CD4-positive, alpha-beta T cell treated with Interleukin-1 beta for 1 hour (primary cell): Measurements from ENCODE around the gene ESPN.
A peak's percentile ranks its signal among the peaks of the same experiment; 100 is the strongest.
"Not testable (repeated sequence)": the region's sequence is repeated elsewhere in the genome, so short reads cannot be mapped to it uniquely, and the experiment has no call there.

Experiments
- DNase-seq, 2 donors: peaks; one replicate each; pipeline ENCODE4 v3.0.0-alpha.2; 2020 to 2022

Gene ESPN

DNA sequence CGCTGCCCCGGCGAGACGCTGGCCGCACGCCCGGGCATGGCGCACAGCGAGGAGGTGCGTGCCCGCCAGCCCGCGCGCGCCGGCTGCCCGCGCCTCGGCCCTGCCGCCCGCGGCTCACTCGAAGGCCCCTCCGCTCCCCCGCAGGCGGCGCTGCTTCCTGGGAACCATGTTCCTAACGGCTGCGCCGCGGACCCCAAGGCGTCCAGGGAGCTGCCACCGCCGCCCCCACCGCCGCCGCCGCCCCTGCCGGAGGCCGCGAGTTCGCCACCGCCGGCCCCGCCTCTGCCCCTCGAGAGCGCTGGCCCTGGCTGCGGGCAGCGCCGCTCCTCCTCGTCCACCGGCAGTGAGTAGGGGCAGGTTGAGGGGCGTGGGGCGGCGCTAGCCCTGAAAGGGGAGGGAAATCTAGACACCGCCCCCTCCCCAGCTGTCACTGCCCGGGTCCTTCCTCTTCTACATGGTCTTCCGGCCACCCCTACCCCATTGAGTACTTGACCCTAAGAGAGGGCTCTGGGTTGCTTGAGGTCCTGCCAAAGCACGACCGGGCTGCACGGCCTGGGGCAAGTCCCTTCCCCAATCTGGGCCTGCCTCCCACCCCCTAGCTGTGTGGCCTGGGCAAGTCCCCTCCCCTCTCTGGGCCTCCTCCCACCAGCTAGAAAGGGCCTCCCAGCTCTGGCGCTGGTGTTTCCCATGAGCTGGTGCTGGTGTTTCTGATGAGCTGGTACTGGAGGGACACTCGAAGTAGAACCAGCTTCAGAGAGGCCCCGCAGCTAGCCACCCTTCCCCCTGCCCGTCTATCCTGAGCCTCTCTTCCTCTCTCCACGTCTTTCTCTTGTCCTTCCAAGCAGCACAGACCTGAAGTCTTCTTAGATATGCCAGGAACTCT lies 24.4 kb downstream of the ESPN start:
- DNase-seq, result no peak

DNA sequence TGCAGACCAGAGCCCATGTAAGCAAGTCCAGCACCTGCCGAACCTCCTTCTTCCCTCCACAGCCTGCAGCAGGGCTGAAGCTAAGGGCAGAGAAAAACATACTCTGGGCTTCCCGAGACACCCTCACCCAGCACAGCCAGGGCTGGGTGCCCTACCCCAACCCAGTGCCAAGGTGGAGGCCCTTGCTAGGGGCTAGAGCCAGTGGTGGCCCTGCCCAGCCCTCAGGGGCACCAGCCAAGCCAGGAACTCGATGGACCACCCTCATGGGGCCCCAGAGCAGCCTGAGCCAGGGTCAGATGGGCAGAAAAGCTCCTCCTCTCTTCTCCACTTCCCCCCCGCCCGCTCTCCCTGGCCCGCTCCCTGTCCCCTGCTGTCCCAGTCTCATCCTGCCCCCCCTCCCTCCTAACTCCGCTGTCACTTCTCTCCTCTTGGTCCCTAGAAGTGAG lies 25.5 kb downstream of the ESPN start:
- DNase-seq, result no peak

DNA sequence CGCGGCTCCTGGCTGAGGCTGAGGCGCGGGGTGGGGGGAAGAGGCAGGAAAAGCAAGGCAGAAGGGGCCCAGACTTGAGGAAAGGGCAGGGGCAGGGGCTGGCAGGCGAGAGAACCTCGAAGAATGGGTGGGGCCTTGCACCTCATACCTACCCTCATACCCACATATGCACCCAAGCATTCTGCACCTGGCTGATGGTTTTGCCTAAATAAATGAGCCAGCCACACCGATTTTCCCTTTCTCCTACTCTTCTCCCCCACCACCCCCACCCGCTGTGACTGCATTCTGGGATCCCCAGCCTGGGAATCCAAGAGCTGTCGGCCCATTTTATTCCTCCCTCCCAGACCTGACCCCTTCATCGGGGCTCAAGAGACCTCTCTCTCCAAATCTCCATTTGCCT lies 25.9 kb downstream of the ESPN start:
- DNase-seq, result not testable (repeated sequence)

DNA sequence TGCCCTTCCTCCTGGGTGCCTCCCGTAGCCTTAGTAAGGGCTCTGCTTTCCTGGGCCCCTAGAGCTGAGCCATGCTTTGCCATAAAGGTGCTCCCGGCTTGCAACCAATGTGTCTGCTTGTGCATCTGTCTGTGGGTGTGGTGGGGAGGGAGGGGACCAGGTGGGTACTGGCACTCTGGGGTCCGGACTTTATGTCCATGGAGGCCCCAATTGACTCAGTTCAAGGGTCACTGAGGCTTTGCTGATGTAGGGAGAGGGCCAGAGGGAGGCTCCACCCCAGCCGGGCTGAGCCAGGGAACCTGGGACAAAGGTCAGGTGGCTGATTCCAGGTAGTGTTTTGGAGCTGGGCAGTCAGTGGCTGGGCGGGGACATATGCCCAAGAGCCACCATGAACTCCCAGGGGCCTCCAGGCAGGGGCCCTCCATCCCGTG lies 26.4 kb downstream of the ESPN start:
- no peak for DNase-seq

DNA sequence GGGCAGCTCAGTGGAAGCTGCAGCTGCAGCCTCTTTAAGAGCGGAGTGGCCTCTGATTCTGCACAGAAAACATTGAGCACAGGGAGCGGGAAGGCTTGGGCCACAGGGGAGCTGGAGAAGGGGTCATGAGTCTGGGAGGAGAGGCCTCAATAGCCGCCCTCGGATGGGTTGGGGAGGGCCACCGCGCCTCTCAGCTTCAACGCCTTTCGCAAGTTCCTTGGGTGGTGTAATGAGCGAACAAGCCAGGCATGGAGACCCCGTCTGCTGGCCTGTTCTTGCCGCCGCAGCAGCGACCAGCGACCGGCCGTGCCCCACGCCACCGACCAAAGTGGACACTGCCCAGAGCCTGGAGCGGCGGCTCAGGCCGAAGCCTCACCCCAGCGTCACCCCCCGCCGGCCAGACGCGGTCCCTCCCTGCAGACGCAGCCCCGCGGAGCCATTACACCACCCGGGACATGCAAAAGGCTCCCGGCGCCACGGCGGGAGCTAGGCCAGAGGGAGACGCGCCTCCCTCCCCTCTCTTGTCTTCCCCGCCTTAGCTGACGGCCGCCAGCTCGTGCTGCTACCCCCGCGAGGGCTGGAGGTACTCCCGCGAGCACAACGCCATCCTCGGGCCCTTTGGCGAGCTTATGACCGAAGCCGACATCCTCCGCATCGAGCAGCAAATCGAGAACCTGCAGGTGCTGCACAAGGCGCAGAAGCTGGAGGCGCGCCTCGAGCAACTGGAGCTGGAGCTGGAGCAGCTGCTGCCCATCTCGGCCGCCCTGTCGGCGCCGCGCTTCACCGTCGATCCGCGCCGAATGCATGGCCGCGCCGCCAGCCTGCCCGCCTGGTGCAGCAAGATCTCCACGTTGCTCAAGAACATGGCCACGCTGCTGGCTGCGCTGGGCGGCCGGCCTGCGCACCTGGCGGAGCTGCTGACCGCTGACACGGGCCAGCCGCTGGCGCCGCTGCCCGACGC lies 29.6 kb downstream of the ESPN start:
- DNase-seq, result not testable (repeated sequence)

DNA sequence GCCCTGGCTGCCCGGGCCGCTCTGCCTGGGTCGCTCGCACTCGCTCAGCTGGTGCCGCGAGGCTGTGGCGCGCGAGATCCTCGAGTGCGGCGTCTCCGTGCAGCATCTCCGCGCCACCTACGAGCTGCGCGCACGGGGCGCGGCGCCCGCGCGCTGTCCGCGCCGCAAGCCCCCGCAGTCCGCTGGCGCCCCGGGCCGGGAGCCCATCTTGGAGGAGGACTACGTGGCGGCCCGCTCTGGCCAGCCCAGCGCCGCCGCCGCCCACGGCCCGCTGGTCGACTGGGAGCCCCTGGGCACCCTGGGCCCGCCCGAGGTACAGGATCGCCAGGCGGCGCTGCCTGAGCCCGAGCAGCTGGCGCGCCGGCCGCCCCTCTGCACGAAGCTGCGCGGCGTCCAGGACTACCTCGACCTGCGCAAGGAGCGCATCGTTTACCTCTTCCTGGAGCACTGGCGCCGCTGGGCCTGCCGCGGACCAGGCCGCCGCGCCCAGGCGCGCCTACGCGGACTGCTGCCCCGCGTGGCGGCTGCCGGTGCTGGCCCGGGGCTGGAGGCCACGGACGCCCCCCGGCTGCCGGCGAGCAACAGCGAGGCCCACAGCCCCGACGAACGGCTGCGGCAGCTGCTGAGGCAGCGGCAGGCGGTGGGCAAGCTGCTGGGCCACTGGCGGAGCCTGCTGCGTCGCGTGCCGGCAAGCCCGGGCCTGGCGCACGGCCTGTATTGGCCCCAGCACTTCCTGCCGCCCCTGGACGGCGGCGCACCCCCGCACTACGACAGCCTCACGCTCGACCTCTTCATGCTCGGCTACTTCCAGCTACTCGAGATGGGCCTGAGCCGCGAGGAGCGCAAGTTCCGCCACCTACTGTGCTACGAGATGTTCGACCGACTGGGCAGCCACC lies 30.5 kb downstream of the ESPN start:
- DNase-seq, result peak; percentile 30 to 51

DNA sequence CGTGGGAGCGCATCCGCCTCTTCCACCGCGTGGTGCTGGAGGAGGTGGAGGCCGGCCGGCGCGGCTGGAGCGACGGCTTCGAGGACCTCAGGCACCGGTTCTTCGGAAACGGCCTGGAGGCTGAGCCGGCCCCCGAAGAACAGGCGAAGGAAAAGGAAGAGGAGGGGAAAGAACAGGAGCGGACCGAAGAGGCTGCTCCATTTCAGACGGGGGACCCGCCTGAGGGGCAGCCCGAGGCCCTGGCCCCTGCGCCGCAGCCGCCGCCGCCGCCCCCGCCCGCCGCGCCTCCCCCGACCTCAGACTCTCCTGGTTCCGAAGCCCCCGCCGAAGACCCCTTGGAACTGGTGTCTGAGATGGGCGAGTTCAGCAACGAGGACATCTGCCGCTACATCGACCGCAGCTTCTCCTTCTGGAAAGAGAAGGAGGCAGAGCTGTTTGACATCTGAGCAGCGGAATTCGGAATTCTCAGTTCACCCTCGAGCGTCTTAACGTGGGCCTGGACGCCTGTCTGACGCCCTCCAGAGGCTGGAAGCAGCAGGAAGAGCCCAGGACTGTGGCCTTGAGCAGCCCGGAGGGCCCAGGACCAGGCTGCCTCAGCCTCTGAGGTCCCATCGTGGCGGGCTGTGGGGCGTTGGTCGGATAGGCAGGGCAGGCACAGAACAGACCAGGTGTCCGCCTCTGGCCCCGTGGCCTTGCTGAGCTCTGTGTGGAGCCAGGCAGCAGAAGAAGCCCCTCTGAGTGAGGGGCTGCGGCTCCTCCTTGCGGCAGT lies 31.4 kb downstream of the ESPN start:
- DNase-seq, result not testable (repeated sequence)

DNA sequence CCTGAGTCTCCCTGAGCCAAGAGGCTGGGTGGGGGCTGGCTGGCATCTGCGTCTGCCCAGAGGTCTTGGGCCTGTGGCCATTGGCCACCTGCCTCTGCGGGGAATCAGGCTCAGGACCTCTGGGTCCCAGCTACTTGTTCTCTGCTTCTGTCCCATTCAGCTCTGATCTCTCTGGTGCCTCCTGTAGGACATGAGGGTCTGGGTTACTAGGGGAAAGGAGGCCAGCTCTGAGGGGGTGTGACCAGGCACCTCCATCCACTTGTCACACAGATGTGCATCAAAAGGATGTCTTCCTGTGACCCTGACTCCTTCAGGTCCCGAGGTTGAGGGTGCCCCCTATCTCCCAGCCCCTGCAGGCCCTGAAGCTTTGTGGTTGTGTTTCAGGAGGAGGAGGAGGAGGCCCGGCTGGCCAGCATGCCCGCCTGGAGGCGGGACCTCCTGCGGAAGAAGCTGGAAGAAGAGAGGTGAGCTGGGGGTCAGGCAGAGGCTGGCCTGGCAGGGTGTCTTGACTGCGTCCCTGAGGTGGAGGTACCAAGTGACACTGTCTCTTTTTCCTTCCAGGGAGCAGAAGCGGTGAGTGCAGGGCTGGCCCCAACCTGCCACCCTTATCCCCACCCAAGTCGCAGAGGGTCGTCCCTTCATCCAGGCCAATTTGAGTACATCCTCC lies 32.4 kb downstream of the ESPN start:
- no peak for DNase-seq

DNA sequence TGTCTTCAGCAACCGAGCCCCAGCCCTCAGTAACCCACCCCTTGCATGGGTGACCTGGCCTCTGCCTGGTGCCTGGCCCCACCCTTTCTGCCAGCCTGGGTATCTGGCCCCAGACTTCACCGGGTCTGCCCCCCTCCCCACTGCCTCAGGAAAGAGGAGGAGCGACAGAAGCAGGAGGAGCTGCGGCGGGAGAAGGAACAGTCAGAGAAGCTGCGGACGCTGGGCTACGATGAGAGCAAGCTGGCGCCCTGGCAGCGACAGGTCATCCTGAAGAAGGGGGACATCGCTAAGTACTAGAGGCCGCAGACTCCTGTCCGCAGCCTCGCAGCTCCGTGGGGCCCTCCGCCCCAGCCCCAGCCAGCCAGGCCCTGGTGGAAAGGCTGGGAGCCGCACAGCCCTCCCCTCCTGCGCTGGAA lies 35.3 kb downstream of the ESPN start:
- peak; percentile 67 to 71 for DNase-seq

DNA sequence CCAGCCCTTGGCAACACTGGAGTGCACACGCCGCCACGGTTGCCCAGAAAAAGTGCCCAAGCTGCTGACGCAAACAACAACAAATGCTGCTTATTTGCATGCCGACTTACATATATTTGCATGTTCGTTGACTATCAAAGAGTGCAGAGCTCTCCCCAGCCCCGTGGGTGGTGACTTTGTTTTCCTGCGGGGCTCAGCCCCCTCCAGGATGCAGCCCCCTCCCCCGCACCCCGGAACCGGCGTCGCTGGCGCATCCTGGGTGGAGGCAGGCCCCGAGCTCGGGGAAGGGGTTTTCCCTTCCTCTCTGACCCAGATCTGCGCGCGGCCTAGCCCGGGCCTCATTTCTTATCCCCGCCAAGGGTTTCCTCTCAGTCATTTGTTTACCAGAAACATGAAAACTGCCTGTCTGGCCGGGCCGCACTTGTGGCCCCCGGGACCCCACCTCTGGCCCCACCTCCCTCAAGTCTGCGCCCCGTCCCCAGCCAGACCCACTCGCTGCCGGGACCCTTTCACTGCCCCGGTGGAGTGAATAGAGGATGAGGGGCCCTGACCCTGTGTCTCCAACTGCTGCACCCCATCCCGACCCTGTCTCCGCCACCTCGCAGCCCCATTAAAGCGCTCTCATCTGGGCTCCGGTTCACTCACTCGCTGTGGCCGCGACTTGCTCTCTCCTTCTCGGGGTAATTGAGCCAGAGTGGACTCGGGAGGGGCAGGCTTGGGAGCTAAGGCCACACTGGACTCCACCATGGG lies 35.9 kb downstream of the ESPN start:
- peak; percentile 90 to 93 for DNase-seq

DNA sequence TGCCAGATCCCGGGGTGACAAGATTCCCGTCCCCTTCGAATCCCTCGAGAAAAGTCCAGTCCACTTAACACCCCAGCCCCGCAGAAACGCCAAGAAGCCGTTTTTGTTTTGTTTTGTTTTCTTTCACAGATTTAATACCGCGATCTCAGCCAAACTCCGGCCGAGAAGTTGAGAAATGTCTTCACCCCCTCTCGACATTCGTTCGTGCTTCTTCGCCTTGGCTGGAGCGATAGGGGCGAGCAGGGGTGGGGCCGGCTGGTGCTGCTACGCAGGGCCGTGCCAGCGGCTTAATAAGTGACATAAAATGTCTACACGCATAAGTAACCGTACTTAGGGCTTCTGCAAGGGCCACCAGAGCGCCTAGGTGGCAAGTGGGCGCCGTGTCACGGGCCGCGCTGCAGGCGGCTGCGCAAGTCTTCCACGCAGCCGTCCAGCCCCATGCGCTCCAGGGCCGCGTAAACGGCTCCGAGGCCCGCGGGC lies 36.5 kb downstream of the ESPN start:
- no peak for DNase-seq

DNA sequence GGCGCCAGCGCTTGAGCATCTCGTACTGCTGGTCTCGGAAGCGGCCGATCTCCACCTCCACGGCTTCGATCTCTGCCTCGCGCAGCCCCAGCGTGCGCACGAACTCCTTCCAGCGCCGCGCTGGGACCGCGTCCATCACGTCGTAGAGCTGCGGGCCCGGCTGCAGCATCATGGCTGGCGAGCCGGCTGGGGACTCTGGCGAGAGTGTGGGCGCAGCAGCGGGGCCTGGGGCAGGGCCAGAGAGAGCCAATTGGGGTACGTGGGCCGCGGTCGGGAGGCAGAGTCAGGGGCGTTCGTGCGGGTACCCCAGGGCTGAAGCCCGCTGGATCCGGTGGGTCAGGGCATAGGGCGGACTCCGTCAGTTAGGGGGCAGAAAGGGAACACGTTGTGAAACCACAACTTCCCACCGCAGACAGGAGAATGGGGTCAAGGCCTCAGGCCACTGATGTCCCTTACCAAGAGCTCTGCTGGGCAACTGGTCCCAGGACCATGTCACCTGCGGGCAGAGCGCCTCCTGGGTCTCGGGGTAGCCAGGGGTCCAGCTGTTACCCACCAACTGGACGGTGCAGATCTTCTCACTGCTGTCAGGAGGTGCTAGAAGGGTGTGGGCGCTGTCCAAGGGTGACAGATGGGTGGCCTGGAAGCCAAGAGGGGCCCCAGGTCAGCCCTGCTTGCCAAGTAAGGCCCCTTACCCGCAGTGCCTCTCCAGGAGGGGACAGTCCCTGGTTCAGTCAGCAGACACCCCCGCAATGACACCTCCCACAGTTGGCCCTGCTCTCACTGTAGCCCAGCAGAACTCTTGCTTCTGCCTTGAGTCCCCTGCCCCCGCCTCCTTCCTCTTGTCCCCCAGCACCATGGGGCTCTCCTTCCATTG lies 37.2 kb downstream of the ESPN start:
- no peak for DNase-seq

DNA sequence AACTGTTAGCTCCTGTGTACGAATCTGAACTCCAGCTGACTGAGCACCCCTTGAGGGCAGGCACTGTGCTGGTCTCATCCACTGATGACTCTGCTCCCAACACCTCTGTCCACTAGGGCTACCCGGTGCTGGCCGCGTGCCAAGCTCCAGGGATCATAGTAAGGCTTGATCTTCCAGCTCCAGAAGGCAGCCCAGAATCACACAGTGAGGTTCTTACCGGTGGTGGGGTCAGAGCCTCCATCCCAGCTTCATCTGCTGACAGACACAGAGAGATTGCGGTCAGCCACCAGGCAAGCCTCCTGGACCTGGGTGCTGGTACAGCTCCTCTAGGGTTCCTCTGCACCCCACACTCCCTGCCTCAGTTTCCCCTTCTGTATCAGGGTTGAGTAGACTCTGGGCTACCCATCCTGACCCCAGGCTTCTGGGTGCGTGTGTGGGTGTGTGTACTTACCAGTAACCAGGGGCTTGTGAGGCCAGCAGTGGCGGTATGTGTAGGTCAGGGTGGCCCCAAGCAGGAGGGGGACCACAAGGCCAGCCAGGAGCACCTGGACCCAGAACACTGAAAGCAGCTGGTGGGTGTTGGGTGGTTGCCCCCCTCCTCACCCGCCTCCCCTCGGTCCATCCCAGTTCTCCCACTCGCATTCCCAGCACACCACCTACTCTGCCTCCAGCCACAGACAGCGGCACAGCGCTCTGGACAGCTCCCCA lies 38.0 kb downstream of the ESPN start:
- DNase-seq, result no peak

DNA sequence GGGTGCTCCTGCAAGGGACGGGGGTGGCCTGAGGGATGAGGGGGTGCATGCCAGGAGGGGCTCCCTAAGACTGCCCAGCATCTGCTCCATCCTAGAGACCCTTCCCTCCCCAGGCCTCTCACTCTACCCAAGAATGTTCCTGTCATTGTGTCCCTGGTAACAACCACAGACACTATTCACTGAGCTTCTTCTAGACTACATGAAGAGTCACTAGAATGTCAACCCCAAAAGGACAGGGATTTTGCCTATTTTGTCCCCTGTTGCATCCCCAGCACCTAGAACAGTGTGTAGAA lies 38.5 kb downstream of the ESPN start:
- DNase-seq, result no peak

DNA sequence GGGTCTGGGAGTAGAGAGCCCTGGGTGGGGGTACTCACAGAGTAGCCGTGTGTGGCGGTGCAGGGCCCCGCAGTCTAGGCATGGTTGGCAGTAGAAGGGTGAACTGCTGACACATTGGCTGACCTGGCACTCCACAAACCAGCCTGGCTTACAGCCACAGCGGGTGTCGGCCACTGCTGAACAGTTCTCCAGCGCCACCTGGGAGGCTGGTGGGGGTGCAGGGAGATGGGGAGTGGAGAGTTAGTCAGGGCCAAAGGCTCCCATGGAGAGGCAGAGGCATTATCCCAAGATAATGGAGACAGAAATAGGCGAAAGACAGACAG lies 39.9 kb downstream of the ESPN start:
- peak; percentile 35 to 60 for DNase-seq

DNA sequence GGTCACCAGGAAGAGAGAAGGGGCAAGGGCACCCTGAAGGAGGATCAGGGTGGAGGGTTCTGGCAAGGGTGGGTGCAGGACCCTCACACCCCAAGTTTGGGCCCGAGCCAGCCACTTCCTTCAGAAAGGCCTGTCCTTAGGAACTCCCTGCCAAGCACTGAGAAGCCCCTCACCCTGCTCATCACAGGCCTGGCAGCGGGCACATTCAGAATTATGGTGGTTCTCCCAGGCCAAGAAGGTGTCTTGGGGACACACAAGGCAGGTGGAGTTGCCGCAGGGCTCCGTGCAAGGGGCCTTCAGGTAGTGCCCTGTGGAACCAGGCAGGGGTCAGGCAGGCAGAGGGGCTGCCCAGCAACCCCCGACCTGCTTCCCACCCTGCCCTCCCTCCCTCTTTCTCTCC lies 40.3 kb downstream of the ESPN start:
- no peak for DNase-seq

DNA sequence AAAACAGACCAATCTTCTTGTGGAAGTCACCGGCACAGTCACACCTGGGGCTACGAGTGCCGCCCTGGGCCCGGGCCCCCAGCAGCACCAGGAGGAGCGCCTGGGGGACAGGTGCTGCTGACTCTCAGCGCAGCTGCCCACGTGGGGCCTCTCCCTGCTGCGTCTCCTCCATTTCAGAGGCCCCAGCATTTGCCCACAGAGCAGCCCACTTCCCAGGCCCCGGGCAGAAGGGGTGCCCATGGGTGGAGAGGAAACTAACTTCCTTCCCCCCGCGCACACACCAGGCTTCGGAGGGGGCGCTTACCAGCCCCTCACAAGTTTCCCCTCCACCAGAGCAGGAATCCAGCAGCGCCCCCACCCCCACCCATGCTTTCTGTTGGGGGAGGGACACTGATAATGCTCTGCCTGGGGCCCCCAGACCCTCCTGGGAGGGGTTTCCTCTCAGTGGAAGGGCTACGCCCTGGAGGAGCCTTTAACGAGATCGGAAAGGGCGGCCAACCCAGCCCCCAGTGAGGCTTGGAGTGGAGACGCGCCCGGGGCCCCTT lies 41.0 kb downstream of the ESPN start:
- peak; percentile 37 to 52 for DNase-seq

DNA sequence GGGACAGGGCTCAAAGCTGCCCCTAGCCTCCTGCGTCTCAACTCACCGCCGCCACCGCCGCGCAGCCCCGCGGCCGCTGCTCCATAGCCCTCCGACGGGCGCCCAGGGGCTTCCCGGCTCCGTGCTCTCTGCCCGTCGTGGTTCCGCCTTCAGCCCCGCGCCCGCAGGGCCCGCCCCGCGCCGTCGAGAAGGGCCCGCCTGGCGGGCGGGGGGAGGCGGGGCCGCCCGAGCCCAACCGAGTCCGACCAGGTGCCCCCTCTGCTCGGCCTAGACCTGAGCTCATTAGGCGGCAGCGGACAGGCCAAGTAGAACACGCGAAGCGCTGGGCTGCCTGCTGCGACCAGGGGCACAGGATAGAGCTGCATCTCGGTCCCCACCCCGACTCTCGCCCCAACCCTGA lies 41.4 kb downstream of the ESPN start, which contains the start of gene TNFRSF25:
TSS of gene TNFRSF25 (minus strand) at position 151 of the 400 bp plus-strand sequence. CDS start at position 85, 66 bp downstream.
- peak; percentile 56 to 73 for DNase-seq
